Natural killer cell treated with Interleukin-12 subunit alpha and Interleukin-12 subunit beta and Interleukin-15 and Interleukin-18, amount 100 ng/mL, for 72 hours (primary cell): ENCODE measurements around the gene FHAD1. TPM values are rescaled to one million over a fixed set of nuclear protein-coding genes. Genes with fewer than 3 reads are reported as not detected.
A peak's percentile ranks its signal among the peaks of the same experiment; 100 is the strongest.
"Not testable (repeated sequence)": the region's sequence is repeated elsewhere in the genome, so short reads cannot be mapped to it uniquely, and the experiment has no call there.

Experiments used
- ATAC-seq, 2 donors: fragments of 150-1000 bp; cut with Tn5 transposase in 1 of 2; sonication (Bioruptor Pico), chemical (Tn5 transposase) in 1 of 2; 2 replicates each; pipeline ENCODE4 v1.10.0; 2021
- DNase-seq: peaks from one replicate; pipeline ENCODE4 v3.0.0; 2022; ENCODE audit warnings: low spot score
- H3K27ac Mint-ChIP-seq, 2 donors: 1 replicate in 1 of 2; 2 replicates in 1 of 2; pipeline ENCODE4 v1.8.0; 2022; ENCODE audit warnings: mixed read lengths in 2 of 2, mild to moderate bottlenecking in 1 of 2, moderate library complexity in 1 of 2
- H3K27me3 Mint-ChIP-seq, 2 donors: 1 replicate in 1 of 2; 2 replicates in 1 of 2; pipeline ENCODE4 v1.8.0; 2022; ENCODE audit warnings: mixed read lengths in 2 of 2
- H3K36me3 Mint-ChIP-seq: one replicate; pipeline ENCODE4 v1.8.0; 2022; ENCODE audit warnings: mixed read lengths
- H3K4me1 Mint-ChIP-seq, 2 donors: 1 replicate in 1 of 2; 2 replicates in 1 of 2; pipeline ENCODE4 v1.8.0; 2022; ENCODE audit warnings: low read depth in 2 of 2, mixed read lengths in 2 of 2, mild to moderate bottlenecking in 1 of 2
- H3K4me3 Mint-ChIP-seq: one replicate; pipeline ENCODE4 v1.8.0; 2022; ENCODE audit warnings: mixed read lengths
- H3K9me3 Mint-ChIP-seq: 2 replicates; pipeline ENCODE4 v1.8.0; 2022; ENCODE audit warnings: mixed read lengths
- total RNA-seq, 2 donors: library from RNA; stranded (reverse); gene quantifications; one replicate each; pipeline ENCODE4 v1.2.3, GENCODE V29; 2022

FHAD1 gene
- total RNA-seq, 2 donors from 2014 or later, result 0.42 TPM; not detected in 1

DNA sequence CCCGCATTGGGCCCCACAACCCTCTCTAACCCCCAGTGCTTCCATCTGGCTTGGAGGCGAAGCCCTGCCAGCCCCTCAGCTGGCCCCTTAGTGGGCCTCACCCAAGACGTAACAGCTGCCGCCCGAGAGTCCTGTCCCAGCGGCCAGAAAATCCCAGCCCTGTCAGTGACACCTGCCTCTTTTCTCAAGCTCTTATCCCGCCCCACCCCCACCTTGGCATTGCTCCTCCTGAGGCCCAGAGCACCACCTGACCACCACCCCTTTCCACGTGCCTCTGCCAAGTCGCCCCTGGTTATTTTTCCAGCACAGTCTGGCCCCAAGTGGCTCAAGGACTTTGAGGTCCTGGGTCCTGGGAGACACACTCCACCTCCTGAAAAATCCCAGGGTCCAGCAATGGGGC lies 185.3 kb downstream of the FHAD1 start:
- peak overlapping the region; percentile 39 to 74 for H3K27ac Mint-ChIP-seq
- ATAC-seq (no peak), DNase-seq (no peak)
- no peak overlapping the region for H3K4me3 Mint-ChIP-seq
- H3K4me1 Mint-ChIP-seq, result peaks cover 18% of the 10 kb centered on the region in 2 donors
- H3K9me3 Mint-ChIP-seq, result no peaks in the 10 kb centered on the region
- H3K36me3 Mint-ChIP-seq, result no peaks in the 10 kb centered on the region
- no peaks in the 10 kb centered on the region for H3K27me3 Mint-ChIP-seq

DNA sequence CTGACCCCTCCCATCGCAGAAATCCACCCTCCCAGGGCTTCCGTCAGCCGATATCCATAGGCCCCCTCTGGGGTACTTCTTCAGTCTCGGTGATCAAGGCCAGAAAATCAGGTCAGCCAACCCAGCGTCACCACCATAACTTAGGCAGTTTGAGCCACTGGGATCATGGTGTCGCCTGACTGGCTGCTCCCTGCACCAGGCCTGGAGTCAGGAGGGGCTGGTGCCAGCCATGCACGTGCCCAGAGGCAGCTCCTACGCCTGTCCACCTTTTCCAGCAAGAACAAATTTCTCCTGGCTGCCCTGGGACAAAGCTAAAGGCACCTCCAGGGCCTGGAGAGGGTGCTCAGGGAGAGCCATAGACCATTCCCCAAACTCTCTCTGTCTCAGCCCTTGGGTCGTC lies 186.4 kb downstream of the FHAD1 start:
- ATAC-seq (no peak), DNase-seq (no peak)
- no peaks in the 10 kb centered on the region for H3K36me3 Mint-ChIP-seq
- H3K9me3 Mint-ChIP-seq, result no peaks in the 10 kb centered on the region
- H3K27me3 Mint-ChIP-seq, result no peaks in the 10 kb centered on the region
- H3K27ac Mint-ChIP-seq, result peak overlapping the region in 1 of 2 donors; percentile 74
- H3K4me1 Mint-ChIP-seq, result peaks cover 16 to 18% of the 10 kb centered on the region in 2 donors
- no peak overlapping the region for H3K4me3 Mint-ChIP-seq

GRCh38 chr1:15434739-15435138 lies 187.7 kb downstream of the FHAD1 start:
- H3K4me1 Mint-ChIP-seq, result peaks cover 14 to 15% of the 10 kb centered on the region in 2 donors
- H3K36me3 Mint-ChIP-seq, H3K4me3 Mint-ChIP-seq, H3K27me3 Mint-ChIP-seq, DNase-seq, H3K9me3 Mint-ChIP-seq: not testable (repeated sequence)
- peak overlapping the region; percentile 41 to 89 for H3K27ac Mint-ChIP-seq
- ATAC-seq, result peak in 1 of 2 donors; percentile 73

- Mint-ChIP-seq H3K36me3 (no peaks in the 10 kb centered on the region), H3K27me3 (no peaks in the 10 kb centered on the region), H3K27ac (peak overlapping the region; percentile 41 to 89), H3K4me3 (no peak overlapping the region), H3K4me1 (peaks cover 8 to 9% of the 10 kb centered on the region in 2 donors), H3K9me3 (no peaks in the 10 kb centered on the region)
- ATAC-seq, result no peak
- no peak for DNase-seq
Measured at GRCh38 chr1:15435239-15436077, 188.4 kb downstream of the FHAD1 start.

- Mint-ChIP-seq H3K27ac (no peak overlapping the region), H3K9me3 (no peaks in the 10 kb centered on the region), H3K4me1 (peaks cover 8 to 9% of the 10 kb centered on the region in 2 donors), H3K27me3 (peaks cover 0 to 3% of the 10 kb centered on the region in 2 donors), H3K36me3 (no peaks in the 10 kb centered on the region), H3K4me3 (no peak overlapping the region)
- DNase-seq (no peak), ATAC-seq (no peak)
Measured at GRCh38 chr1:15436881-15437442, 189.9 kb downstream of the FHAD1 start.

GRCh38 chr1:15439325-15439724 lies 192.3 kb downstream of the FHAD1 start:
- Mint-ChIP-seq H3K27ac (no peak overlapping the region), H3K27me3 (peaks cover 0 to 3% of the 10 kb centered on the region in 2 donors), H3K9me3 (no peaks in the 10 kb centered on the region), H3K4me1 (peaks cover 8 to 9% of the 10 kb centered on the region in 2 donors), H3K36me3 (no peaks in the 10 kb centered on the region), H3K4me3 (no peak overlapping the region)
- ATAC-seq (no peak), DNase-seq (no peak)

DNA sequence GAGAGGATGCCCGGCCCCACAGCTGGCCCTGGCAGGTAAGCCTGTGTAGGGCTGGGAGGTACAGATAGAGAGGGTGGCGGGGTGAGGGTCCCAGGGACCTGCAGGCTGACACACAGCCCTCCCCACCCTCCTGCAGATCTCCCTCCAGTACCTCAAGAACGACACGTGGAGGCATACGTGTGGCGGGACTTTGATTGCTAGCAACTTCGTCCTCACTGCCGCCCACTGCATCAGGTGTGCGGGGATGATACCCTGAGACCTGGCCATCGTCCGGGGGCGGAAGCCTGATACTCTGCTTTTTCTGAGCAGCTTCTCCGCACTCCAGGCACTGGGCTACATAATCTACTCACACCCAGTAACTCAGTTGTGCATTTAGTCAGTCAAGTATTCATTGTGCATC lies 193.3 kb downstream of the FHAD1 start:
- H3K36me3 Mint-ChIP-seq, result no peaks in the 10 kb centered on the region
- H3K9me3 Mint-ChIP-seq, result no peaks in the 10 kb centered on the region
- DNase-seq, result no peak
- ATAC-seq, result no peak
- no peak overlapping the region for H3K4me3 Mint-ChIP-seq
- peaks cover 0 to 7% of the 10 kb centered on the region in 2 donors for H3K27me3 Mint-ChIP-seq
- H3K27ac Mint-ChIP-seq, result no peak overlapping the region
- peaks cover 5 to 6% of the 10 kb centered on the region in 2 donors for H3K4me1 Mint-ChIP-seq

GRCh38 chr1:15441247-15441646 lies 194.2 kb downstream of the FHAD1 start:
- peaks cover 12 to 14% of the 10 kb centered on the region in 2 donors for H3K4me1 Mint-ChIP-seq

DNA sequence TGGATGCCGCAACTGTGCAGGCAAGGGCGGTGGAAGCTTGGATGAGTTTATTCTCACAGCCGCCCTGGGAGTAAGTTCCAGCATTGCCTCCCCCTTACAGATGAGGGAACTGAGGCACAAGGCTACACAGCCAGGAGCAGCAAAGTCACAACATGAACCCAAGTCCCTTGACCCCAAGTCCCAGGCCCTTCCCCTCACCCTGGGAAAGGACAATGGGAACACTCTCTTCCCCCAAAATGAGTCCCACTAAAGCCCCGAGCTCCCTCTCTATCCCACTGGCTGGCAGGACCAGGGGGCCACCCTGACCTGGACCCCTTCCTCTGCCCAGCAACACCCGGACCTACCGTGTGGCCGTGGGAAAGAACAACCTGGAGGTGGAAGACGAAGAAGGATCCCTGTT lies 195.1 kb downstream of the FHAD1 start:
- peaks cover 7 to 8% of the 10 kb centered on the region in 2 donors for H3K27me3 Mint-ChIP-seq
- H3K4me1 Mint-ChIP-seq, result peaks cover 12 to 14% of the 10 kb centered on the region in 2 donors

More at GRCh38 chr1:15441247-15441646, 194.2 kb downstream of the FHAD1 start:
- Mint-ChIP-seq H3K9me3 (no peaks in the 10 kb centered on the region), H3K4me3 (no peak overlapping the region), H3K27ac (no peak overlapping the region), H3K27me3 (peaks cover 7 to 8% of the 10 kb centered on the region in 2 donors), H3K36me3 (no peaks in the 10 kb centered on the region)
- DNase-seq, result no peak
- ATAC-seq, result no peak

GRCh38 chr1:15442759-15443158 lies 195.7 kb downstream of the FHAD1 start:
- no peaks in the 10 kb centered on the region for H3K36me3 Mint-ChIP-seq
- peaks cover 12 to 14% of the 10 kb centered on the region in 2 donors for H3K4me1 Mint-ChIP-seq
- ATAC-seq (no peak), DNase-seq (no peak)
- H3K27me3 Mint-ChIP-seq, result peaks cover 7 to 8% of the 10 kb centered on the region in 2 donors
- no peak overlapping the region for H3K4me3 Mint-ChIP-seq
- no peaks in the 10 kb centered on the region for H3K9me3 Mint-ChIP-seq
- no peak overlapping the region for H3K27ac Mint-ChIP-seq

More for the DNA sequence above, 195.1 kb downstream of the FHAD1 start:
- DNase-seq (no peak), ATAC-seq (no peak)
- H3K9me3 Mint-ChIP-seq, result no peaks in the 10 kb centered on the region
- H3K27ac Mint-ChIP-seq, result no peak overlapping the region
- no peaks in the 10 kb centered on the region for H3K36me3 Mint-ChIP-seq
- H3K4me3 Mint-ChIP-seq, result no peak overlapping the region

GRCh38 chr1:15443281-15443680 lies 196.3 kb downstream of the FHAD1 start:
- ATAC-seq (no peak), DNase-seq (no peak)
- peaks cover 12 to 14% of the 10 kb centered on the region in 2 donors for H3K4me1 Mint-ChIP-seq
- no peaks in the 10 kb centered on the region for H3K36me3 Mint-ChIP-seq
- H3K27ac Mint-ChIP-seq, result no peak overlapping the region
- H3K4me3 Mint-ChIP-seq, result no peak overlapping the region
- H3K27me3 Mint-ChIP-seq, result peaks cover 7 to 8% of the 10 kb centered on the region in 2 donors
- H3K9me3 Mint-ChIP-seq, result no peaks in the 10 kb centered on the region

- Mint-ChIP-seq H3K27ac (no peak overlapping the region), H3K4me1 (peaks cover 12 to 14% of the 10 kb centered on the region in 2 donors), H3K36me3 (no peaks in the 10 kb centered on the region), H3K9me3 (no peaks in the 10 kb centered on the region), H3K27me3 (peaks cover 8 to 10% of the 10 kb centered on the region in 2 donors), H3K4me3 (no peak overlapping the region)
- ATAC-seq (no peak), DNase-seq (no peak)
Measured at GRCh38 chr1:15444468-15445389, 197.7 kb downstream of the FHAD1 start.

DNA sequence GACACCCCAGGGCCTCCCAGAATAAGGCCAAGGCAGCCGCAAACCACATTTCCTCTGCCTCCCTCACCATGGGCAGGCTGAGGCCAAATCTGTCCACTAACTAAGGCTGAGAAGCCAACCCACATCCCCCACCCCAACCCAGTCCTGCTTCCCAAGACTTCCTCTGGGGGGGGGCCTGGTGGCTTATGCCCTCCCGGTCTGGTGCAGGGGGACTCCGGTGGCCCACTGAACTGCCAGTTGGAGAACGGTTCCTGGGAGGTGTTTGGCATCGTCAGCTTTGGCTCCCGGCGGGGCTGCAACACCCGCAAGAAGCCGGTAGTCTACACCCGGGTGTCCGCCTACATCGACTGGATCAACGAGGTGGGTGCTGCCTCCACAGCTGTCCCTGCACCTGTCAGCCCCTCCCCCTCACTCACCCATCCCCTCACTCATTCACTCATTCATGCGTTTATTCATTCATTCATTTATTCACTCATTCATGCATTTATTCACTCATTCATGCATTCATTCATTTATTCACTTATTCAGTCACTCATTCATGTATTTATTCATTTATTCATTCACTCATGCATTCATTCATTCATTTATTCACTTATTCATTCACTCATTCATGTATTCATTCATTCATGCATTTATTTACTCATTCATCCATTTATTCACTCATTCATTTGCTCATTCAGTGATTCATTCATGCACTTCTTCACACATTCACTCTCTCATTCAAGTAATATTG lies 198.5 kb downstream of the FHAD1 start:
- H3K36me3 Mint-ChIP-seq, result no peaks in the 10 kb centered on the region
- peaks cover 12 to 14% of the 10 kb centered on the region in 2 donors for H3K4me1 Mint-ChIP-seq
- peak; percentile 52 to 60 for ATAC-seq
- H3K9me3 Mint-ChIP-seq, result no peaks in the 10 kb centered on the region
- no peak overlapping the region for H3K27ac Mint-ChIP-seq
- H3K4me3 Mint-ChIP-seq, result peak overlapping the region; percentile 40
- H3K27me3 Mint-ChIP-seq, result peaks cover 8 to 10% of the 10 kb centered on the region in 2 donors
- no peak for DNase-seq
